GM23338 (cell line): ENCODE data around the gene ST6GALNAC3. TPM values are rescaled to one million over a fixed set of nuclear protein-coding genes. Genes with fewer than 3 reads are reported as not detected.

Source experiments
- ATAC-seq: fragments of 200-7000 bp; cut with Tn5 transposase; 3 replicates; pipeline ENCODE4 v1.9.1; 2020
- DNase-seq: peaks from one replicate; pipeline ENCODE4 v3.0.0-alpha.2; 2015; ENCODE audit warnings: low spot score
- H2AFZ ChIP-seq: fragments of 200-600 bp; sonication (generic); 2 replicates; pipeline ENCODE4 v1.8.0; 2016; ENCODE audit warnings: antibody characterized with exemption, mild to moderate bottlenecking, moderate library complexity
- H3F3A ChIP-seq: fragments of 200-600 bp; sonication (generic); replicated peaks from 2 replicates; pipeline ENCODE4 v1.8.0; 2017; ENCODE audit warnings: antibody characterized with exemption, mixed run types, low read depth
- H3K27ac ChIP-seq: fragments of 200-600 bp; sonication (generic); 2 replicates; pipeline ENCODE4 v1.6.1; 2016; ENCODE audit warnings: low read depth
- H3K27me3 ChIP-seq: fragments of 200-600 bp; sonication (generic); 2 replicates; pipeline ENCODE4 v1.8.0; 2016; ENCODE audit warnings: mild to moderate bottlenecking, mixed run types, moderate library complexity; ENCODE audit not compliant: insufficient read depth
- H3K36me3 ChIP-seq: fragments of 200-600 bp; sonication (generic); 2 replicates; pipeline ENCODE4 v1.8.0; 2016; ENCODE audit warnings: mild to moderate bottlenecking; ENCODE audit not compliant: insufficient read depth
- H3K4me1 ChIP-seq: fragments of 200-600 bp; sonication (generic); 2 replicates; pipeline ENCODE4 v1.8.0; 2016; ENCODE audit warnings: mild to moderate bottlenecking, moderate library complexity; ENCODE audit not compliant: insufficient read depth
- H3K4me2 ChIP-seq: fragments of 200-600 bp; sonication (generic); 2 replicates; pipeline ENCODE4 v1.7.1; 2017; ENCODE audit warnings: mixed run types
- H3K4me3 ChIP-seq: fragments of 200-600 bp; sonication (generic); 2 replicates; pipeline ENCODE4 v1.6.1; 2016; ENCODE audit warnings: mixed run types
- H3K79me2 ChIP-seq: fragments of 200-600 bp; sonication (generic); replicated peaks from 2 replicates; pipeline ENCODE4 v1.8.0; 2017; ENCODE audit warnings: mild to moderate bottlenecking; ENCODE audit not compliant: insufficient read depth
- H3K9me2 ChIP-seq: fragments of 200-600 bp; sonication (generic); 2 replicates; pipeline ENCODE4 v1.8.0; 2017; ENCODE audit not compliant: insufficient read depth
- H4K20me1 ChIP-seq: fragments of 200-600 bp; sonication (generic); replicated peaks from 2 replicates; pipeline ENCODE4 v1.8.0; 2017; ENCODE audit warnings: mild to moderate bottlenecking; ENCODE audit not compliant: insufficient read depth
- H3K27ac Mint-ChIP-seq: 2 replicates; pipeline ENCODE4 v1.8.0; 2020; ENCODE audit warnings: inconsistent platforms, mild to moderate bottlenecking, moderate library complexity, mixed read lengths
- H3K27me3 Mint-ChIP-seq: 3 replicates; pipeline ENCODE4 v1.8.0; 2022; ENCODE audit warnings: low read depth, mild to moderate bottlenecking, moderate library complexity, mixed read lengths, inconsistent platforms; ENCODE audit not compliant: insufficient read depth, poor library complexity
- H3K36me3 Mint-ChIP-seq: 3 replicates; pipeline ENCODE4 v1.8.0; 2021; ENCODE audit warnings: low read depth, mild to moderate bottlenecking, inconsistent platforms, moderate library complexity, mixed read lengths
- H3K4me1 Mint-ChIP-seq: 3 replicates; pipeline ENCODE4 v1.8.0; 2020; ENCODE audit warnings: mild to moderate bottlenecking, inconsistent platforms, mixed read lengths
- H3K4me3 Mint-ChIP-seq: 3 replicates; pipeline ENCODE4 v1.8.0; 2021; ENCODE audit warnings: moderate library complexity, mild to moderate bottlenecking, inconsistent platforms, mixed read lengths
- H3K9me3 Mint-ChIP-seq: 3 replicates; pipeline ENCODE4 v1.8.0; 2020; ENCODE audit warnings: moderate library complexity, mild to moderate bottlenecking, inconsistent platforms, mixed read lengths
- CREB1 ChIP-seq: fragments of 250-450 bp; sonication (Bioruptor Pico); IDR thresholded peaks from 2 replicates; pipeline ENCODE4 v1.5.0; 2020; ENCODE audit warnings: low read depth, mild to moderate bottlenecking, moderate library complexity
- NANOG ChIP-seq: IDR thresholded peaks from 2 replicates; pipeline ENCODE4 v1.6.1; 2016; ENCODE audit warnings: antibody characterized with exemption, borderline replicate concordance
- STAT1 ChIP-seq: IDR thresholded peaks from one replicate; pipeline ENCODE4 v1.6.1; 2016; ENCODE audit warnings: antibody characterized with exemption; ENCODE audit not compliant: unreplicated experiment
- ZNF114 ChIP-seq: fragments of 250-450 bp; sonication (Bioruptor Pico); IDR thresholded peaks from 2 replicates; pipeline ENCODE4 v1.5.0; 2020; ENCODE audit warnings: mild to moderate bottlenecking, moderate library complexity
- polyA plus RNA-seq: library from polyadenylated mRNA; unstranded; fragments of >200 nt; fragmentation: Nextera tagmentation; extraction: Ambion mirVana; gene quantifications from 2 replicates; pipeline ENCODE4 v1.2.1, GENCODE V29; 2016
- total RNA-seq: library from RNA; depleted of rRNA; stranded (reverse); fragments of >200 nt; shearing (Covaris generic); gene quantifications from 2 replicates; pipeline ENCODE4 v1.2.3, GENCODE V29; 2014
- TF ChIP-seq, protein P1 (sequence below): fragments of 250-450 bp; sonication (Bioruptor Pico); IDR thresholded peaks from 2 replicates; pipeline ENCODE4 v1.5.0; 2020; ENCODE audit warnings: mild to moderate bottlenecking, moderate library complexity
- TF ChIP-seq, protein P2 (sequence below): IDR thresholded peaks from one replicate; pipeline ENCODE4 v1.6.1; 2018; ENCODE audit warnings: antibody characterized with exemption; ENCODE audit not compliant: unreplicated experiment
- TF ChIP-seq, protein P3 (sequence below): IDR thresholded peaks from 2 replicates; pipeline ENCODE4 v1.6.1; 2016; ENCODE audit warnings: antibody characterized with exemption
- TF ChIP-seq, protein P4 (sequence below), 2 experiments: fragments of 200-600 bp in 1 of 2; sonication (generic) in 1 of 2; conservative IDR thresholded peaks; 2 replicates each; pipeline versions ENCODE4 v1.5.1 to v1.6.1; 2016 to 2017; ENCODE audit warnings: antibody characterized with exemption in 2 of 2, low read depth in 2 of 2, mild to moderate bottlenecking in 2 of 2, moderate library complexity in 1 of 2

Gene ST6GALNAC3
- total and polyA plus RNA-seq, 2 experiments from 2014 or later = 4.7 to 11.6 TPM

DNA sequence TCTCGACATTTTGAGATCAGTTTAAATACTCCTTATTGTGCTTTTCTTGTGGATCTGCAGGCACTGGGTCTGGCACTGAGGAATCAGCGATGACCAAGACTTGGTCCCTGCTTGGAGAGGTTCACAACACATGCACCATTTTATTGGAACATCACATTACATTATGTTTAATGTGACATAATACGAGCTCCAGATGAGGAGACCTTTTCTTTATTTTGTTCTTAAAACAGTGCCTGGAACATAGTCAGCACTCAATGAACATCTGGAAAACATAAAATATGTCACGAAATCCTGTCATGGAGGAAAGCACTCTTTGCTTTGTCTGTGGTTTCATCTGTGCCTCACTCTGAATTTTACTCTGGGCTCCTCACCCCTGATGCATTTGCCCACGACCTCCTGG lies 110.7 kb downstream of the ST6GALNAC3 start:
- peaks cover 6% of the 10 kb centered on the region; the same call in 1 of the 3 replicates for H3K9me3 Mint-ChIP-seq

More for the DNA sequence above, 110.7 kb downstream of the ST6GALNAC3 start:
- no peak overlapping the region for H3K27ac Mint-ChIP-seq
- Histone ChIP-seq H3K27ac (no peak overlapping the region), H3K9me2 (0 out of 2 replicates have a peak, but pooled peaks cover 29% of the 10 kb centered on the region), H2AFZ (no peak overlapping the region), H3K27me3 (no peaks in the 10 kb centered on the region), H3K4me2 (no peak overlapping the region), H3K4me3 (no peak overlapping the region), H3F3A (no peaks in the 10 kb centered on the region), H3K36me3 (no peaks in the 10 kb centered on the region), H4K20me1 (no peaks in the 10 kb centered on the region), H3K4me1 (peaks cover 13% of the 10 kb centered on the region), H3K79me2 (no peaks in the 10 kb centered on the region; the same call in 1 of the 2 replicates)
- no peak for DNase-seq
- H3K4me3 Mint-ChIP-seq = no peak overlapping the region
- ATAC-seq = no peak
- TF ChIP-seq STAT1 = no peak
- TF ChIP-seq, protein P1, sequence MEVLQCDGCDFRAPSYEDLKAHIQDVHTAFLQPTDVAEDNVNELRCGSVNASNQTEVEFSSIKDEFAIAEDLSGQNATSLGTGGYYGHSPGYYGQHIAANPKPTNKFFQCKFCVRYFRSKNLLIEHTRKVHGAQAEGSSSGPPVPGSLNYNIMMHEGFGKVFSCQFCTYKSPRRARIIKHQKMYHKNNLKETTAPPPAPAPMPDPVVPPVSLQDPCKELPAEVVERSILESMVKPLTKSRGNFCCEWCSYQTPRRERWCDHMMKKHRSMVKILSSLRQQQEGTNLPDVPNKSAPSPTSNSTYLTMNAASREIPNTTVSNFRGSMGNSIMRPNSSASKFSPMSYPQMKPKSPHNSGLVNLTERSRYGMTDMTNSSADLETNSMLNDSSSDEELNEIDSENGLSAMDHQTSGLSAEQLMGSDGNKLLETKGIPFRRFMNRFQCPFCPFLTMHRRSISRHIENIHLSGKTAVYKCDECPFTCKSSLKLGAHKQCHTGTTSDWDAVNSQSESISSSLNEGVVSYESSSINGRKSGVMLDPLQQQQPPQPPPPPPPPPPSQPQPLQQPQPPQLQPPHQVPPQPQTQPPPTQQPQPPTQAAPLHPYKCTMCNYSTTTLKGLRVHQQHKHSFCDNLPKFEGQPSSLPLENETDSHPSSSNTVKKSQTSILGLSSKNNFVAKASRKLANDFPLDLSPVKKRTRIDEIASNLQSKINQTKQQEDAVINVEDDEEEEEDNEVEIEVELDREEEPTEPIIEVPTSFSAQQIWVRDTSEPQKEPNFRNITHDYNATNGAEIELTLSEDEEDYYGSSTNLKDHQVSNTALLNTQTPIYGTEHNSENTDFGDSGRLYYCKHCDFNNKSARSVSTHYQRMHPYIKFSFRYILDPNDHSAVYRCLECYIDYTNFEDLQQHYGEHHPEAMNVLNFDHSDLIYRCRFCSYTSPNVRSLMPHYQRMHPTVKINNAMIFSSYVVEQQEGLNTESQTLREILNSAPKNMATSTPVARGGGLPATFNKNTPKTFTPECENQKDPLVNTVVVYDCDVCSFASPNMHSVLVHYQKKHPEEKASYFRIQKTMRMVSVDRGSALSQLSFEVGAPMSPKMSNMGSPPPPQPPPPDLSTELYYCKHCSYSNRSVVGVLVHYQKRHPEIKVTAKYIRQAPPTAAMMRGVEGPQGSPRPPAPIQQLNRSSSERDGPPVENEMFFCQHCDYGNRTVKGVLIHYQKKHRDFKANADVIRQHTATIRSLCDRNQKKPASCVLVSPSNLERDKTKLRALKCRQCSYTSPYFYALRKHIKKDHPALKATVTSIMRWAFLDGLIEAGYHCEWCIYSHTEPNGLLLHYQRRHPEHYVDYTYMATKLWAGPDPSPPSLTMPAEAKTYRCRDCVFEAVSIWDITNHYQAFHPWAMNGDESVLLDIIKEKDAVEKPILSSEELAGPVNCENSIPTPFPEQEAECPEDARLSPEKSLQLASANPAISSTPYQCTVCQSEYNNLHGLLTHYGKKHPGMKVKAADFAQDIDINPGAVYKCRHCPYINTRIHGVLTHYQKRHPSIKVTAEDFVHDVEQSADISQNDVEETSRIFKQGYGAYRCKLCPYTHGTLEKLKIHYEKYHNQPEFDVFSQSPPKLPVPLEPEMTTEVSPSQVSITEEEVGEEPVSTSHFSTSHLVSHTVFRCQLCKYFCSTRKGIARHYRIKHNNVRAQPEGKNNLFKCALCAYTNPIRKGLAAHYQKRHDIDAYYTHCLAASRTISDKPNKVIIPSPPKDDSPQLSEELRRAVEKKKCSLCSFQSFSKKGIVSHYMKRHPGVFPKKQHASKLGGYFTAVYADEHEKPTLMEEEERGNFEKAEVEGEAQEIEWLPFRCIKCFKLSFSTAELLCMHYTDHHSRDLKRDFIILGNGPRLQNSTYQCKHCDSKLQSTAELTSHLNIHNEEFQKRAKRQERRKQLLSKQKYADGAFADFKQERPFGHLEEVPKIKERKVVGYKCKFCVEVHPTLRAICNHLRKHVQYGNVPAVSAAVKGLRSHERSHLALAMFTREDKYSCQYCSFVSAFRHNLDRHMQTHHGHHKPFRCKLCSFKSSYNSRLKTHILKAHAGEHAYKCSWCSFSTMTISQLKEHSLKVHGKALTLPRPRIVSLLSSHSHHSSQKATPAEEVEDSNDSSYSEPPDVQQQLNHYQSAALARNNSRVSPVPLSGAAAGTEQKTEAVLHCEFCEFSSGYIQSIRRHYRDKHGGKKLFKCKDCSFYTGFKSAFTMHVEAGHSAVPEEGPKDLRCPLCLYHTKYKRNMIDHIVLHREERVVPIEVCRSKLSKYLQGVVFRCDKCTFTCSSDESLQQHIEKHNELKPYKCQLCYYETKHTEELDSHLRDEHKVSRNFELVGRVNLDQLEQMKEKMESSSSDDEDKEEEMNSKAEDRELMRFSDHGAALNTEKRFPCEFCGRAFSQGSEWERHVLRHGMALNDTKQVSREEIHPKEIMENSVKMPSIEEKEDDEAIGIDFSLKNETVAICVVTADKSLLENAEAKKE (CRISPR knock-in tag) = no peak
- TF ChIP-seq CREB1 (CRISPR knock-in tag) = no peak
- TF ChIP-seq NANOG = no peak
- TF ChIP-seq, protein P2, sequence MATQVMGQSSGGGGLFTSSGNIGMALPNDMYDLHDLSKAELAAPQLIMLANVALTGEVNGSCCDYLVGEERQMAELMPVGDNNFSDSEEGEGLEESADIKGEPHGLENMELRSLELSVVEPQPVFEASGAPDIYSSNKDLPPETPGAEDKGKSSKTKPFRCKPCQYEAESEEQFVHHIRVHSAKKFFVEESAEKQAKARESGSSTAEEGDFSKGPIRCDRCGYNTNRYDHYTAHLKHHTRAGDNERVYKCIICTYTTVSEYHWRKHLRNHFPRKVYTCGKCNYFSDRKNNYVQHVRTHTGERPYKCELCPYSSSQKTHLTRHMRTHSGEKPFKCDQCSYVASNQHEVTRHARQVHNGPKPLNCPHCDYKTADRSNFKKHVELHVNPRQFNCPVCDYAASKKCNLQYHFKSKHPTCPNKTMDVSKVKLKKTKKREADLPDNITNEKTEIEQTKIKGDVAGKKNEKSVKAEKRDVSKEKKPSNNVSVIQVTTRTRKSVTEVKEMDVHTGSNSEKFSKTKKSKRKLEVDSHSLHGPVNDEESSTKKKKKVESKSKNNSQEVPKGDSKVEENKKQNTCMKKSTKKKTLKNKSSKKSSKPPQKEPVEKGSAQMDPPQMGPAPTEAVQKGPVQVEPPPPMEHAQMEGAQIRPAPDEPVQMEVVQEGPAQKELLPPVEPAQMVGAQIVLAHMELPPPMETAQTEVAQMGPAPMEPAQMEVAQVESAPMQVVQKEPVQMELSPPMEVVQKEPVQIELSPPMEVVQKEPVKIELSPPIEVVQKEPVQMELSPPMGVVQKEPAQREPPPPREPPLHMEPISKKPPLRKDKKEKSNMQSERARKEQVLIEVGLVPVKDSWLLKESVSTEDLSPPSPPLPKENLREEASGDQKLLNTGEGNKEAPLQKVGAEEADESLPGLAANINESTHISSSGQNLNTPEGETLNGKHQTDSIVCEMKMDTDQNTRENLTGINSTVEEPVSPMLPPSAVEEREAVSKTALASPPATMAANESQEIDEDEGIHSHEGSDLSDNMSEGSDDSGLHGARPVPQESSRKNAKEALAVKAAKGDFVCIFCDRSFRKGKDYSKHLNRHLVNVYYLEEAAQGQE = no peak
- TF ChIP-seq, protein P3, sequence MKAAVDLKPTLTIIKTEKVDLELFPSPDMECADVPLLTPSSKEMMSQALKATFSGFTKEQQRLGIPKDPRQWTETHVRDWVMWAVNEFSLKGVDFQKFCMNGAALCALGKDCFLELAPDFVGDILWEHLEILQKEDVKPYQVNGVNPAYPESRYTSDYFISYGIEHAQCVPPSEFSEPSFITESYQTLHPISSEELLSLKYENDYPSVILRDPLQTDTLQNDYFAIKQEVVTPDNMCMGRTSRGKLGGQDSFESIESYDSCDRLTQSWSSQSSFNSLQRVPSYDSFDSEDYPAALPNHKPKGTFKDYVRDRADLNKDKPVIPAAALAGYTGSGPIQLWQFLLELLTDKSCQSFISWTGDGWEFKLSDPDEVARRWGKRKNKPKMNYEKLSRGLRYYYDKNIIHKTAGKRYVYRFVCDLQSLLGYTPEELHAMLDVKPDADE = no peak
- TF ChIP-seq, protein P4, sequence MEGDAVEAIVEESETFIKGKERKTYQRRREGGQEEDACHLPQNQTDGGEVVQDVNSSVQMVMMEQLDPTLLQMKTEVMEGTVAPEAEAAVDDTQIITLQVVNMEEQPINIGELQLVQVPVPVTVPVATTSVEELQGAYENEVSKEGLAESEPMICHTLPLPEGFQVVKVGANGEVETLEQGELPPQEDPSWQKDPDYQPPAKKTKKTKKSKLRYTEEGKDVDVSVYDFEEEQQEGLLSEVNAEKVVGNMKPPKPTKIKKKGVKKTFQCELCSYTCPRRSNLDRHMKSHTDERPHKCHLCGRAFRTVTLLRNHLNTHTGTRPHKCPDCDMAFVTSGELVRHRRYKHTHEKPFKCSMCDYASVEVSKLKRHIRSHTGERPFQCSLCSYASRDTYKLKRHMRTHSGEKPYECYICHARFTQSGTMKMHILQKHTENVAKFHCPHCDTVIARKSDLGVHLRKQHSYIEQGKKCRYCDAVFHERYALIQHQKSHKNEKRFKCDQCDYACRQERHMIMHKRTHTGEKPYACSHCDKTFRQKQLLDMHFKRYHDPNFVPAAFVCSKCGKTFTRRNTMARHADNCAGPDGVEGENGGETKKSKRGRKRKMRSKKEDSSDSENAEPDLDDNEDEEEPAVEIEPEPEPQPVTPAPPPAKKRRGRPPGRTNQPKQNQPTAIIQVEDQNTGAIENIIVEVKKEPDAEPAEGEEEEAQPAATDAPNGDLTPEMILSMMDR (conservative IDR thresholded peaks at IDR 0.05; ENCODE audit: low read depth in 2 of 2) = no peak
- TF ChIP-seq ZNF114 (CRISPR knock-in tag) = no peak
- peaks cover 20% of the 10 kb centered on the region; the same call in 2 of the 3 replicates for H3K4me1 Mint-ChIP-seq
- H3K36me3 Mint-ChIP-seq = peaks cover 9% of the 10 kb centered on the region
- peaks cover 3% of the 10 kb centered on the region for H3K27me3 Mint-ChIP-seq
